ENCODE measurements around the gene MAGI1. TPM values are rescaled to one million over a fixed set of nuclear protein-coding genes. Genes with fewer than 3 reads are reported as not detected.

The MAGI1 gene
- total and polyA plus RNA-seq, 2 donors (not counting 1 experiment from before 2014, with no cell fraction given): 0.10 to 0.22 TPM

DNA sequence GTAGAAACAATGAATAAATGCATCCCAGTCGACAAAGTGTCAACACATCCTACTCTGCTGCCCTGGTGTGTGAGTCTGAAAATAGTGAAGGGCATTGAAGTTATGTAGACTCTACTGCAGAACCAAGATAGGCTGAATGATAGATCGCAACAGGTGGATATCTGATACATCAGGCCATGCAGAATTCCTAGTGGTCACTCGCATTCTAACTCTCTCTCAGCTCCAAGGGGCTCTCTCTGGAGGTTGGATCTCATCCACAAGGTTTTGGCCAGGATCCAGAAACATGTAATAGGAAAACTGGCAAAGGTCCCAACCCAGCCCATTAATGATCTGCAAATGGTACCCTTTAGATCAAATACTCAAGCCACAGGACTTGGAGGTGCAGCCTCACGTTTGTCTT, 514.1 kb downstream of the MAGI1 start:
- Histone ChIP-seq H3K27ac (ENCODE audit: low read length in 2 of 2) (no peak overlapping the region), H3K27me3 (replicated peaks in 1 of 4; ENCODE audit: control extremely low read depth in 1 of 4, control insufficient read depth in 3 of 4, insufficient read depth in 4 of 4, low read length in 3 of 4) (no peaks in the 10 kb centered on the region), H3K36me3 (replicated peaks in 1 of 2; ENCODE audit: control extremely low read depth in 1 of 2, control insufficient read depth in 1 of 2, extremely low read depth in 1 of 2, insufficient read depth in 2 of 2, low read length in 1 of 2) (no peaks in the 10 kb centered on the region), H3K4me3 (ENCODE audit: control extremely low read depth in 1 of 5, extremely low read depth in 1 of 5, insufficient read depth in 1 of 5, low read depth in 2 of 5, low read length in 4 of 5) (no peak overlapping the region), H3K4me2 (replicated peaks; ENCODE audit: low read depth, low read length, poor library complexity, severe bottlenecking) (no peak overlapping the region), H2AFZ (ENCODE audit: insufficient read depth, low read depth, low read length, poor library complexity, severe bottlenecking) (no peak overlapping the region), H3K9ac (ENCODE audit: low read length) (no peak overlapping the region), H3K4me1 (ENCODE audit: control insufficient read depth in 2 of 2, insufficient read depth in 2 of 2, low read length in 2 of 2) (no peaks in the 10 kb centered on the region), H3K9me3 (ENCODE audit: control extremely low read depth in 1 of 3, control insufficient read depth in 2 of 3, insufficient read depth in 1 of 3, low read length in 2 of 3) (peaks cover 0 to 2% (median under 1%) of the 10 kb centered on the region in 3 donors), H3K79me2 (ENCODE audit: control insufficient read depth, insufficient read depth, low read length) (no peaks in the 10 kb centered on the region), H4K20me1 (ENCODE audit: control insufficient read depth, insufficient read depth, low read length, poor library complexity, severe bottlenecking) (no peaks in the 10 kb centered on the region)
- TF ChIP-seq, protein P1, sequence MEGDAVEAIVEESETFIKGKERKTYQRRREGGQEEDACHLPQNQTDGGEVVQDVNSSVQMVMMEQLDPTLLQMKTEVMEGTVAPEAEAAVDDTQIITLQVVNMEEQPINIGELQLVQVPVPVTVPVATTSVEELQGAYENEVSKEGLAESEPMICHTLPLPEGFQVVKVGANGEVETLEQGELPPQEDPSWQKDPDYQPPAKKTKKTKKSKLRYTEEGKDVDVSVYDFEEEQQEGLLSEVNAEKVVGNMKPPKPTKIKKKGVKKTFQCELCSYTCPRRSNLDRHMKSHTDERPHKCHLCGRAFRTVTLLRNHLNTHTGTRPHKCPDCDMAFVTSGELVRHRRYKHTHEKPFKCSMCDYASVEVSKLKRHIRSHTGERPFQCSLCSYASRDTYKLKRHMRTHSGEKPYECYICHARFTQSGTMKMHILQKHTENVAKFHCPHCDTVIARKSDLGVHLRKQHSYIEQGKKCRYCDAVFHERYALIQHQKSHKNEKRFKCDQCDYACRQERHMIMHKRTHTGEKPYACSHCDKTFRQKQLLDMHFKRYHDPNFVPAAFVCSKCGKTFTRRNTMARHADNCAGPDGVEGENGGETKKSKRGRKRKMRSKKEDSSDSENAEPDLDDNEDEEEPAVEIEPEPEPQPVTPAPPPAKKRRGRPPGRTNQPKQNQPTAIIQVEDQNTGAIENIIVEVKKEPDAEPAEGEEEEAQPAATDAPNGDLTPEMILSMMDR (IDR thresholded peaks at IDR 0.05): no peak
- no peak for TF ChIP-seq EZH2 (IDR thresholded peaks at IDR 0.05; ENCODE audit: borderline replicate concordance, insufficient read depth, low read depth, low read length, poor library complexity, severe bottlenecking)
- WGBS (ENCODE audit: insufficient coverage): 75% methylated on average over 3 of the region's 4 CpGs
- no peak for ATAC-seq (ENCODE audit: low read depth)
- Mint-ChIP-seq H3K9me3 (ENCODE audit: insufficient read depth) (peaks cover 2% of the 10 kb centered on the region), H3K27me3 (no peaks in the 10 kb centered on the region), H3K4me1 (no peaks in the 10 kb centered on the region), H3K27ac (no peak overlapping the region), H3K4me3 (no peak overlapping the region)
- ChIA-PET CTCF (no interaction called here), POLR2A (no interaction called here)
- no peak for DNase-seq
- intact Hi-C loops (cut with micrococcal nuclease): no loop called here

DNA sequence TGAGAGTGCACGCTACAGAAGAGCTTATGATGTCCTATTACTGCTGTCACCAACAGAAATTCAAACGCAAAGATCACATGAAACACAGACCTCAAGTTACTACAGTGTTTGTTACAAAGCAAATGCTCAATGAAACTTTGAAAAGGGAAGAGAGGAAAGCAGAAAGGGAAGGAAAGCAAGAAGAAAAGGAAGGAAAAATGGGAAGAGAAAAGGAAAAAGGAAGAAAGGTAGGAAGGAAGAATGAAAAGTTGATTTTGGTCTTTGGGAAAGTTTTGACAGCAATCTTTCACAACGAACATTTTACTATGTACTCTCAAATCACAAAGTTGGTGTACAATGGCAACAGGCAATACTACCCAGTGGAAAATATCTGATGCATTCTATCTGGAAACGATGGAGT, 514.8 kb downstream of the MAGI1 start:
- Histone ChIP-seq H4K20me1 (ENCODE audit: control insufficient read depth, insufficient read depth, low read length, poor library complexity, severe bottlenecking) (no peaks in the 10 kb centered on the region), H3K4me1 (ENCODE audit: control insufficient read depth in 2 of 2, insufficient read depth in 2 of 2, low read length in 2 of 2) (no peaks in the 10 kb centered on the region), H3K9ac (ENCODE audit: low read length) (no peak overlapping the region), H3K4me2 (replicated peaks; ENCODE audit: low read depth, low read length, poor library complexity, severe bottlenecking) (no peak overlapping the region), H3K79me2 (ENCODE audit: control insufficient read depth, insufficient read depth, low read length) (no peaks in the 10 kb centered on the region), H2AFZ (ENCODE audit: insufficient read depth, low read depth, low read length, poor library complexity, severe bottlenecking) (no peak overlapping the region), H3K27ac (ENCODE audit: low read length in 2 of 2) (no peak overlapping the region), H3K36me3 (replicated peaks in 1 of 2; ENCODE audit: control extremely low read depth in 1 of 2, control insufficient read depth in 1 of 2, extremely low read depth in 1 of 2, insufficient read depth in 2 of 2, low read length in 1 of 2) (no peaks in the 10 kb centered on the region), H3K4me3 (ENCODE audit: control extremely low read depth in 1 of 5, extremely low read depth in 1 of 5, insufficient read depth in 1 of 5, low read depth in 2 of 5, low read length in 4 of 5) (no peak overlapping the region), H3K9me3 (ENCODE audit: control extremely low read depth in 1 of 3, control insufficient read depth in 2 of 3, insufficient read depth in 1 of 3, low read length in 2 of 3) (peaks cover 0 to 3% (median 2%) of the 10 kb centered on the region in 3 donors), H3K27me3 (replicated peaks in 1 of 4; ENCODE audit: control extremely low read depth in 1 of 4, control insufficient read depth in 3 of 4, insufficient read depth in 4 of 4, low read length in 3 of 4) (no peaks in the 10 kb centered on the region)
- no peak overlapping the region for H3K27ac Mint-ChIP-seq
- TF ChIP-seq EZH2 (IDR thresholded peaks at IDR 0.05; ENCODE audit: borderline replicate concordance, insufficient read depth, low read depth, low read length, poor library complexity, severe bottlenecking): no peak
- TF ChIP-seq, protein P1 (IDR thresholded peaks at IDR 0.05): no peak
- peaks cover 2% of the 10 kb centered on the region for H3K9me3 Mint-ChIP-seq (ENCODE audit: insufficient read depth)
- ATAC-seq (ENCODE audit: low read depth) (no peak), DNase-seq (no peak)
- H3K27me3 Mint-ChIP-seq: no peaks in the 10 kb centered on the region
- POLR2A ChIA-PET: no interaction called here
- H3K4me1 Mint-ChIP-seq: no peaks in the 10 kb centered on the region
- CTCF ChIA-PET: no interaction called here
- intact Hi-C loops (cut with micrococcal nuclease): no loop called here
- no peak overlapping the region for H3K4me3 Mint-ChIP-seq
- WGBS (ENCODE audit: insufficient coverage): no CpG with 5 or more reads among the region's 4 CpGs
